GM19455 (cell line): Measurements from ENCODE around the gene CEBPA.

Experiments
- ATAC-seq: cut with Tn5 transposase; IDR thresholded peaks from one replicate; pipeline ENCODE4 v1.9.1; 2021; ENCODE audit not compliant: unreplicated experiment

CEBPA gene

DNA sequence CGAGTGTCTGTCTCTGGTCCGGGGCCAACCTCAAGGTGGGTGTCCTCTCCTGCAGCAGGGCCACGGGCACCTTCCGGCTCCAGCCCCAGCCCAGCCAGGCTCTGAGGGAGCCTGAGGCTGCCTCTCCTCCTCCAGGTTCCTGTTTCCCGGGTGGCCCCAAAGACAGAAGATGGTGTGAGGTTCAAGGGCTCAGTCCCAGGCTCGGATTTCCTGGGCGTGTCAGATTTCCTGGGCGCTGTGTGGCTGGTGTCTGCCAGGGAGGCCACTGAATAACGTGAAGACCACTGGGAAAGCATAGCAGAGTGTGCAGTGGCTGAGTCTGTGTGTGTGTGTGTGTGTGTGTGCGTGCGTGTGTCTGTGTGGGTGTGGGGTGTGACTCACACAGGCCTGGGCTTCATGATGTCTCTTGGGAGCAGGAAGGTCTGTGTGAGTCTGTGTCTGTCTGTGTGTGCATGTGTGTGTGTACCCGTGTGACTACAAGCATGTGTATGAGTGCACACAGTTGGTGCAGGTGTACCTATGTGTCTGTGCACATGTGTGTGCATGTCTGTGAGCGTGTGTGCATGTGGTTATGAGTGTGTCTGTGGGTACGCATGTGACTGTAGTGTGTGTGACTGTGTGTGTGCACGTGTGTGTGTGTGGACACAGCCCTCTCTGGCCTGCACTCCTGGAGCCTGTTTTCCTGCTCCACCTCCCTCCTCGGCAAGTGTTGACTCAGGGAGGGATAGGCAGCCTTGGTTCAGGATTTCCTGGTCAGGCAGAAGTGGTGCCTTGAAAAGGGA is 28.3 kb downstream of the CEBPA start:
- ATAC-seq: no peak

DNA sequence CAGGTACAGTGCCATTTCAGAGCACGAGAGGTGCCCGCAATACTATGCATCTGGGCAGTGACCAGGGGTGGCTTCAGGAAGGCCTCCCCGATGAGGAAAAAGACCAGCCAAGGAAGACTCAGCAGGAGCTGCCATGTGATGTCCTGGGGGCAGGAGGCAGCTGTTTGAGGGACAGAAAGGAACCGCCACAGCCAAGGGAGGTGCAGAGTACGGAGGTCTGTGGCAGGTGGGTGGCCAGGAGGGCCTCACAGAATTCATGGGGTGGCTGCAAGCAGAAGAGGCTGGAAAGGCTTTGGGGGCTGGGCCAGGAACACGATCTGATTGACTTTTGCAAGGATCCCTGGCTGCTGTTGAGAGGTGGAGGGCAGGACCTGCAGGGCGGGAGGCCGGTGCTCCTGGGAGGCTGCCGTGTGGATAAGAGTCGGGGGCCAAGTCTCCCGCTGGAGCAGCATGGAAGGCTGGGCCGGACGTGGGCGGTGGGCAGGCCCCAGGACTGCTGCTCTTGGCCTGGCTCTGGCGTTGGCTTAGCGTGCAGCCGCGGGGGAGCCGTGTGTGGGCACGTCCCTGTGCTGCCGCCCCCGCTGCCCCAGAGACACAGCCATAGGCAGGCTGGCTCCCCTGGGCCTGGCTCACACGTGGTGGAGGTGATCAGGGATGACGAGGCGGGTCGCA is 29.1 kb downstream of the CEBPA start:
- ATAC-seq: no peak

DNA sequence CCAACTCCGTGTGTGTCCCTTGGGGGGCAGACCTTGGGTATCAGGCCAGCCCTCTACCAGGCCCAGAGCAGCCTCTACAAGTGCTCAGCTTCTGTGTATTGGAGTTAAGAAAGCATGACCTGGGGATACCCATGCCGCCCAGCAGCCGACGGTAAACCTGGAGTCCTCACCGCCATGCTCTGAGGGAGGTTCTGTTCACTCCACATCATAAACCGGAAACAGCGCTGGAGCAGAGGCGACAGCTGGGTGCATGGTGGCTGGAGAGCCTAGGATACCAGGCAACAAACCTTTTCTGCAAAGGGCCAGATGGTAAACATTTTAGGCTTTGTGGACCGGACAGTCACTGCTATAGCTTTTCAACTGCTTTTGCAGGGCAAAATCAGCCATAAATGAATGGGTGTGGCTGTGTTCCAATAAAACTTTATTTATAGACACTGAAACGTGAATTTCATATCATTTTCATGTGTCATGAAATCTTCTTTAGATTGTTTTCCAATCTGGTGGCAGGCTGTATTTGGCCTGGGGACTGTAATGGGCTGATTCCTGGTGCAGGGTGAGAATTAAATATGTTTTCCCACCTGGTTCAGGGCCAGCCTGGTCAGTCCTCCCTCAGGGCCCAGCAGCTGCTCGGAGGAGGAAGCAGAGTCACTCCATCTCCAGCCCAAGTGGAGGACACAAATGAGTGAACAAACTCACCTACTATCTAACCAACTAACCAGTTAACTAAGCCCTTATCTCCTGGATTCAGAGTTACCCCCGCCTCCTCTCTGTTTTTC is 30.9 kb downstream of the CEBPA start:
- no peak for ATAC-seq

DNA sequence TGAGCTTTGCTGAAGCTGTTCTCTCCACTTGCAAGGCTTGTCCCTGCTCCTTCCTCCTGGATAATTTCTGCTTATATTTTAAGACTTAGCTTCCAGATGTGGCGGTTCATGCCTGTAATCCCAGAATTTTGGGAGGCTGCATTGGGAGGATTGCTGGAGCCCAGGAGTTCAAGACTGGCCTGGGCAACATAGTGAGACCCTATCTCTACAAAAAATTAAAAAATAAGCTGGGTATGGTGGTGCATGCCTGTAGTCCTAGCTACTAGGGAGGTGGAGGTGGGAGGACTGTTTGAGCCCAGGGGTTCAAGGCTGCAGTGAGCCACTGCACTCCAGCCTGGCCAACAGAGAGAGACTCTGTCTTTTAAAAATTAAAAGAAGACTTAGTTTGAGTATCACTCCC is 31.6 kb downstream of the CEBPA start:
- ATAC-seq: no peak

DNA sequence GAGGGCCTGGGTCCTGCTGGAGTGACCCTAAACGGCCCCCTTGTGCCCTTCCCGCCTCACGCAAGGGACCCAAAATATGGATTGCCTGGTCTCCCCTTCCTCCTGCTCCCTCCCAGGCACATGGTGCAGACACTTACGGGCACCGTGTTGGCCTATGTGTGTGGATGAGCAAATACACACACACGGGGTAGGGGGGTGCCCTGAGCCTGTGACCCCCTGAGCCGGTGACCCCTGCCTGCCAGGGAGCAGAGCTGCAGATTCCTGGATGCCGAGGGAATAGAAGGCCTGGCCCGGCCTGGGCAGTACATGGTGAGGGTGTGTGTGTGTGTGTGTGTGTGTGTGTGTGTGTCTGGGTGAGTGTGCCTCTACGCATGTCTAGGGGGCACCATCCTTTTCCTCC is 33.3 kb downstream of the CEBPA start:
- no peak for ATAC-seq

DNA sequence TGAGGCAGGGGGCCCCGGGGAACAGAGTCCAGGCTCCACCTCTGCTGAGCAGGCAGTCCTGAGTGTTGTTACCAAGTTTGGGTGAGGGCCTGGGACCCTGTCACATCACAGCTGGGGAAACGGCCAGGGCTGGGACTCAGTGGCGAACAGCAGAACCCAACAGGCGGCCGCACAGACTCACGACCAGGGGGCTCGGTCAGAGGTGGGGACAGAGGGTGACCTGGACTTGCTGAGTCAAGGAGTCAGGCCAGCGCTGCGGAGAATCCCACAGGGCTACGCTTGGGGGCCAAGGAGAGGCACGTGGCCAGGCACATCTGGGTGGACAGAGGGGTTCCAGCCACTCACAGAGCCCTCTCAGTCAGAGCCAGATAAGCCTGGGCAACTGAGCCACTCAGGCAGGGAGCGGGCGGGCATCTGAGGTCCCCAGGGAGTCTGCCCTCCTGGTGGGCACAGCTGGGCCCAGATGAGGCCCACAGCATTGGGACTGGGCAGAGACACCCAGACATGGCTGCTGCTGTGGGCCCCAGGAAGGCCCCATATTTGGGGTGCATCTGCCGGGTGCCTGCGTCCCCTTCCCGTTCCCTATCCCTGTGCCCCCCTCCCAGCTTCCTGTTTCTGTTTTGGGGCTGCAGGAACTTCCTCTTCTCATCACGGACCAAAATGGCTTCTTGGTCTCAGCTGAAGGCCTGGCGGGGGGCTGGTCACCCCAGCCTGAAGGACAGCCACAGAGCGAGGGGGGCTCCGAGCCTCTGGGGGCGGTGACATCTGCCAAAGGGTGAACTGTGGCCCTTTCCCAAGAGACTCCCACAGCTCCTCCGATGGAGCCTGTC is 34.0 kb downstream of the CEBPA start:
- ATAC-seq: no peak

DNA sequence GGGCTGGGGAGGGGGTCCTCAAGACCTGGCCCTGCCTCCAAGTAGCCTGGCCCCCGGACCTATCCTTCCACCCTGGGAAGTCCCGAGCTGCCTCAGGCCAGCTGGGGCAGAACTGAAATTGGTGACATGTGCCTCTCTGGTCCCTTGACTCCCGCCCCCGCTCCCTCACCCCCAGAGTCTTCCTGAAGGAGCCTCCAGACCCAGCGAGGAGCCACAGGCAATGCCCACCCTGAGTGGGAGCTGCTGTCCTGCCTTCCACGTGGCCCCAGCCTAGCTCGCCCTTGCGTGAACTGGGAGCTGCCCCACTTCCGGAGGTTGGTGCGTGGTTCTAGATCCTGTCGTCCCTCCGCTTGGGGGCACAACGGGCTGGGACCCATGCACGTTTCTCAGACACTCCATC is 34.6 kb downstream of the CEBPA start:
- no peak for ATAC-seq

DNA sequence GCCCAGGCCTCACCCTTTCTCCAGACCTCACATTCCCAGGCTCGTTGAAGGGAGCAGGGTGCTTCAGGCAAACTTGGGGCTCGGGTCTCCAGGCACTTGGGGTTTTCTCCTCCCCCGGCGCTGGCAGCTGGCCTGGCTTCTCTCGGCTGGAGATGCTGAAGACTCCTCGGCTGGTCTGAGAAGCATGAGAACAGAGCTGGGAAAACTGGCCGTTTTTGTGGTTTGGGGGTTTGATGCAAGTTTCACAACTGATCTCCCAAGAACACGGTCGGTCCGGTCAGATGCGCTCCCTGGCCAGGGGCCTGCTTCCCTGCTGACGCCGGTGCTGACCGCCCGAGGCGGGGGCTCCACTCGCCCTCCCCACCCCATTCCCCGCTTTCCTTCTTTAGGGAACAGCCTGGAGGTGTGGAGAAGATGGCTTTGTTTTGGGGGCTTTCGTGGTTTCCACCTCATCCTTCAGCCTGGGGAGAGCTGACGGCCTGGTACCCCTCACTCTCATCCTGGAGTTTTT is 35.3 kb downstream of the CEBPA start:
- no peak for ATAC-seq

DNA sequence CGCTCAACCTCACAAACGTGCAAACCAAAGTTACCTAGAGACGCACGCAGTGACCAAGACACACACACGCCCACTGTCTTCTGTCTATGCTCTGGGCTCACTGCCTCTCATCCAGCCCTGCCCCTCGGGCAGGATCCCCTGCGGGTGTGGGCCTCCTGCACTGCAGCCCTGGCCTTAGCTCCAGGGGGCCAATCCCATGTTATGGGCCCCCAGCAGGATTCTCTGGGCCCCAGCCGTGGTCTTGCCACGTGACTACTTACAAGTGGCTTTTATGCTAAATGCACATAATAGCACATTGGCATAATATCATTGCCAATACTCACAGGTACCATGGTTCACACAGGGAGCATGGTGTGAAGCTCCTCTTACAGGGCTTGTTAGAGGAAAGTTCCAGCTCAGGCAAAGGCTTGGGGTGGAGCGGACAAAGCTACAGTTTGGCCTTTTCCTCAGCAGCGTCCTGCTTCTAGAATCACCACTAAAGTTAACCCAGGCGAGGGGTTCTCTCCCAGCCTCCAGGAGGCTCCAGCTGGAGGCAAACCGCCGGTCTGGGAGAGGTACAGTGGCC is 37.4 kb downstream of the CEBPA start:
- no peak for ATAC-seq

DNA sequence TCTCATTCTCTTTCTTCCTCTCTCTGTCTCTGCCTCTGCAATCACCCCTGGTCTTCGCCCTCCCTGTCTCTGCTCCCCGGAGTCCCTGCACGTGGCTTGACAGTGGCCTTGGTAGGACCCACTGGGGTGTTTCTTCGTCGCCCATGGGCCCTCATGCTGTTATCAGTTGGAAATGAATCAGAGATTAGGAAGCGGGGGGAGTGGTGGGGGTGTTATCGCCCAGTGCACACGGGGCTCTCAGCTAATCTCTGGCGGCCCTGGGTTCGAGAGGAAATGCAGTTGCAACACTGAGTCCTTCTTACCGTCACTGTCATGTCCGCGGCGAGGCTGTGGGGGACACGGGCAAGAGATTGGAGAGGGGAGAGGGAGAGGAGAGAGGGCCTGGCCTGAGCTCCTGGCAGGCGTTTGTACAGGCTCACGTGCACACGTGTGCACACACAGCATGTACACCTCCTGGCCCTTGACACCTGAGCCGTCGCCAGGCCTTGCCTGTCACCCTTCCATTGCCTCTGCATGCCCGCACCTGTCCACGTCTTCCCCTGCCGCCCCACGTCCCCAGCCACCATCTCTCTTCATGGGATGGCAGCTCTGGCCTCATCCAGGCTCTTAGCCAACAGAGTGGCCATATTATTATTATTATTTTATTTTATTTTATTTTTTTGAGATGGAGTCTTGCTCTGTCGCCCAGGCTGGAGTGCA is 38.9 kb downstream of the CEBPA start:
- ATAC-seq: no peak

DNA sequence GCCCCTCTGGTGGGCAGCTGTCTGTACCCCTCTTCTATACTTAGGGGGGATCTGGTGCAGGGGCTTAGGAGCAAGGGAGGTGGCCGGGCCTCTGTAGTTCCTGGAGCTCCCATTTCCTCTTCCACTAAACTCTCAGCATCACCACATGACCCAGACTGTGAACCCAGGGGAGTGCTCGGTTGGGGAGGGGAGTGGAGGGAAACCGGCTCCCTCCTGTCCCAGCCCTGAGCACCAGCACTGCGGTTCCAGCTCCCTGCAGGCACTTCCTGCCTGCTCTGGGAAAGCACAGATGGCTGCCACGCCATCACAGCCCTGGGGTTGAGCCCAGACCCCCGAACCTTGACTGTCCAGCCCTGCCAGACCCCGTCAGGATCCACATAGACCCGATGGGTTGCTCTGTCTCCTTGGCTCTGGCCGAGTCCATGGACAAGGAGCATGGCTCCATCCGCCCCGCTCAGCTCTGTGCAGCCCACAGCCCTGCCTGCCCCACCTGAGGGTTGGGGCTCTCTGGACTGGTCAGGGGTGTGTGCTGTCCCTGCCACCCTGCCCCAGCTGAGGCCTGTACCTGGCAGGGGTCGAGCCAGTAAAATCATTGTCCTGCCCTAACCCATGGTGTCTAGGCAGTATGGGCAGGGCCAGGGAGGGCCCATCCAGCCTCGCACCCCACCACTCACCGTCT is 40.7 kb downstream of the CEBPA start:
- ATAC-seq: no peak

DNA sequence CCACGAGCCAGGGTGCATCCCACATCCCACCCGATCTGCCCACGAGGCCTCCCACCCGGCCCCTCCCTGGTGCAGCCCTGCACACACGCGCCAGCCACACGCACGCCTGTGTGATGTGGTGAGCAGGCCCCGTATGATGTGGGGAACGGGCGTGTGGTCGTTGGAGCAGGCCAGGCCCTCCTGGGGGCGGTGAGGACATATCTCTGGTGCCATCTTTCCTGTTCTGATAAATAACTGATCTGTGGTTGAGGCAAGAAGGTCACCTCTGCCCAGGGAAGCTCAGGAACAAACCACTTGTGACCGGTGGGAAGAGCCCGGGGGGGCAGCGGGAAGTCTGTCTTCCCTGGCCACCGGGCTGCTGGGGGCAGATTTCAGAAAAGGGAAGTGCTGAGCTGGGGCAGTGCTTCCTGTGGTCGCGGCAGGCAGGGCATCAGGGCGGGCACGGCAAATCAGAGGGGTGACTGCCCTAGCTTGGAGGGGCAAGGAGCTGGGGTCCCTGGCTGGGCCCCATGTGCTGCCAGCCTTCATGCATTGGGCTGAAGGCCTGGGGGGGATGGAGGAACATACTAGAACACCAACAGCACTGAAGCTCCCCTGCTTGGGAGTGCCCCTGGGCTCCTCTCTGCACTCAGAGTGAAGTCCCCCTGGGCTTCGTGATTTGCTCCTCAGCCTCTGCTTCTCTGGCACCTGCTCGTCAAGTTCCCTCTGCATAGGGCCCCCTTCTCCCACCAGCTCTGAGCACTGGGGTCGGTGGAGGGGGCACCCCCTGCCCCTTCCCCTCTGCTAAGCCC is 41.5 kb downstream of the CEBPA start:
- ATAC-seq: no peak

DNA sequence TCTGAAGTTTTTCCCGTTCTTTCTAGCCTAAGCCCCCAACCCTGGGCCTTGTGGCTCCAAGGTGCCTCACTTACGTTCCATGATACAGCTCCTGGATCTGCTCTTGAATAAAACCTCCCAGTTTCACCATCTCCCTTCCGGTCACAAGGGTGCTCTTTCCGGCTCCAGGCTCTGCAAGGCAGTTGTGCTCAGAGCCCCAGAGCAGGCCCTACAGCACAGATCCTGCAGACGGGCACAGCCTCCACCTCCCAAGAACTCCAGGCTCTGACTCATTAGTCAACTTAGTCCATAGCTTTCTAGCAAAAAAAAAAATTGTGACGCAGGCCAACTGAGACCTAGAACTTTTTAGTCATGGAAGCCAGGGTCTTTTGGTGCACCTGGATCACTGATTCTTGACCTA is 42.8 kb downstream of the CEBPA start:
- no peak for ATAC-seq

DNA sequence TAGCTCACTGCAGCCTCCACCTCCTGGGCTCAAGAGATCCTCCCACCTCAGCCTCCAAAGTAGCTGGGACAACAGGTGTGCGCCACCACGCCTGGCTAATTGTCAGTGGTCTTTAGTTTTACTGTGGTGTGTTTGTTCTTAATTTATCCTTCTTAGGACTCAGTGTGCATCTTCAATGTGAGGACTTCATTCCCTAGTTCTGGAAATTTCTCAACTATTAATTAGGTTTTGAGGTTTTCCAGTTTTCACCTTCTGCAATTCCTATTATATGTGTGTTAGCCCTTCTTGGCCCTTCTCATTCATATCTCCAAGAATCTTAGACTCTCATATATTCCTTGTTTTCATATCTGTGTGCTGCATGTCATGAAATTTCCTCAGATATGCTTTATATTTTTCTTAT is 44.5 kb downstream of the CEBPA start:
- no peak for ATAC-seq

DNA sequence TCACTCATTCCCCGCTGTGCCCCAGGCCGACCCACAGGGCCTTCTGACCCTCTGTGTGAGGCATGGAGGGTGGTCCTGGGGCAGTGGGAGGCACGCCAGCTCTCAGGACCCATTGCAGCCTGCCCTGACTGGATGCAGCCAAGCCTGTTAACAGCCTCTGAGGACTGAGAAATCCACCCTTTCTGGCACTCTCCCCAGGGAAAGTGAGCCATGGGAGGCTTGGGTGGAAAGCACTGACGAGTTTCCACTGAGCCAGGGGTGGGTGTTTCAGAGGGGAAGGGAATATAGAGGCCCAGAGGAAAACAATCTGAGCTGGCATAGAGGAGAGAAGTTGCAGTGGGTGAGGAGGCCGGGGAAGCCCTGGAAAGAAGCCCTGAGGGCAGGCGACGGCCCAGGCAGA is 46.1 kb downstream of the CEBPA start:
- no peak for ATAC-seq

DNA sequence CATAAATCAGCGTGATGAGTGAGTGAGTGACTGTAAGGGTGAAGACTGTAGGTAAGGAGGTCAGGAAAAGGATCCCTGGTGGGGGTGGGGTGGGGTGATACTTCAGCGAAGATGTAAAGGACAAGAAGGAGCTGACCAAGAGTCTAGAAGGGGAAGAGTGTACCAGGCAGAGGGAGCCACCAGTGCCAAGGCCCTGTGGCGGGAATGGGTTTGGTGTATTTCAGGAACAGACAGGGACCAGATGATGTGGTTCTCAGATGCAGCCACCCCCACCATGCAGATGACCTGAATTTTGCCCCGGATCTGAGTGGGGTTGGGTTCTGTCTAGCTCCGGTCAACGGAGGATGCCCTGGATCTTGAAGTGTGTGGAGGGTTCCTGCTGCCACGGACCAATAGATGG is 46.6 kb downstream of the CEBPA start:
- no peak for ATAC-seq

DNA sequence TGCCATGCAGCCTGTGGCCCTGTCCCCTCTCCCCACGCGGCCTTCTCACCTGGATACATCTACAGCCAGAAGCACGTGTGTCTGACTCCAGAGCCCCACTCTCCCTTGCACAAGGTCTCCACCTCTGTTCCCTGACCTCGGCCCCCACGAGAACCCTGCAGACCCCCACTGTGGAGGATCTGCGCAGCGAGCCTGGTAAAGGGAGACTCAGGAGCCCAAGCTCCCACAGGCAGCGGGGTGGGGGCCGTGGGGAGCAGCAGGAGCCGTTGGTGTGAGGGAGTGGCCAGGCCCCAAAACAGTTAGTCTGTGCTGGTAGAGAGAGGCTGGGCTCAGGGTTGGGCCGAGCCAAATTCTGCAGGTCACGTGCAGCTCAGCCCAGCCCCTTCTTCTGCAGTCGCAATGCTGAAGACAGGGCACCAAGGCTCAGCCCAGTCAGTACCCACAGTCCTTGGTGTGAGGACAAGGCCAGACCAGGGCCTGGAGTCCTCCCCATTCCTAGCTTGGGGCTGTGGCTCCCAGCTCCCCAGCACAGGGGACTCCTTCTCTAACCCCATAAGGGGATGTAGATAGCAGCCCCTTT is 48.0 kb downstream of the CEBPA start:
- no peak for ATAC-seq

DNA sequence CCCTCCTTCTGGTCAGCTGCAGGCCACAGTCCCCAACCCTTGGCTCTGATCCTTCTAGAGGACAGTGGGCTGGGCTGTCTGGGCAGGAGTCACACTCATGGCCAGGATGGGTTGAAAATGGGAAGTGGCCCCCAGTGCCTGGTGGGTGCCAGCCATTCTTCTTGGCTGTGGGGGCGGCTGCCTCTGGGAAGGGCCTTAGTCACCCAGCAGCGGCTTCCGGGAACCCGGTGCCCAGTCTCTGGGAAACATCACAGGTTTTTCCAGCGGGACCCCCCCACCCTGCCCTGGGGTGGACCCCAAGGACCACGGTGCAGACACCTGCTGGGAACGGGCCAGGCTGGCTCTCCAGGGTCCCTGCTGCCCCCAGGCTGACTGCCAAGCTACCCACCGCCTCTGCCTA is 49.4 kb downstream of the CEBPA start:
- ATAC-seq: no peak
